Progenitor cell of endocrine pancreas (in vitro differentiated cells): ENCODE data around the gene METTL13. TPM values are rescaled to one million over a fixed set of nuclear protein-coding genes. Genes with fewer than 3 reads are reported as not detected.
A peak's percentile ranks its signal among the peaks of the same experiment; 100 is the strongest.

Experiments
- DNase-seq: peaks from one replicate; pipeline ENCODE4 v3.0.0; 2021; ENCODE audit warnings: low spot score; ENCODE audit not compliant: unreplicated experiment
- H3K27ac Mint-ChIP-seq: 2 replicates; pipeline ENCODE4 v1.8.0; 2021; ENCODE audit warnings: mild to moderate bottlenecking, moderate library complexity, mixed read lengths
- H3K27me3 Mint-ChIP-seq: 2 replicates; pipeline ENCODE4 v1.8.0; 2021; ENCODE audit warnings: mixed read lengths
- H3K36me3 Mint-ChIP-seq: 2 replicates; pipeline ENCODE4 v1.8.0; 2022; ENCODE audit warnings: mixed read lengths; ENCODE audit not compliant: insufficient read depth
- H3K4me1 Mint-ChIP-seq: 2 replicates; pipeline ENCODE4 v1.8.0; 2021; ENCODE audit warnings: low read depth, mixed read lengths
- H3K4me3 Mint-ChIP-seq: 2 replicates; pipeline ENCODE4 v1.8.0; 2021; ENCODE audit warnings: low read depth, mild to moderate bottlenecking, moderate library complexity, mixed read lengths
- H3K9me3 Mint-ChIP-seq: 2 replicates; pipeline ENCODE4 v1.8.0; 2021; ENCODE audit warnings: low read depth, mixed read lengths
- CTCF ChIP-seq: fragments of 200-600 bp; sonication (generic); IDR thresholded peaks from one replicate; pipeline ENCODE4 v1.5.0; 2021; ENCODE audit warnings: antibody characterized with exemption, mild to moderate bottlenecking; ENCODE audit not compliant: unreplicated experiment
- total RNA-seq: library from RNA; stranded (reverse); gene quantifications from 2 replicates; pipeline ENCODE4 v1.2.1, GENCODE V29; 2021

Gene METTL13
- total RNA-seq, 1 donor from 2014 or later, result 30.8 TPM

GRCh38 chr1:171740356-171740863 is 41.0 kb upstream of the METTL13 start:
- peak overlapping the region; percentile 33 for H3K4me3 Mint-ChIP-seq
- no peak for TF ChIP-seq CTCF
- no peaks in the 10 kb centered on the region for H3K9me3 Mint-ChIP-seq
- peaks cover 14% of the 10 kb centered on the region for H3K4me1 Mint-ChIP-seq
- peaks cover 4% of the 10 kb centered on the region for H3K36me3 Mint-ChIP-seq
- DNase-seq, result no peak
- H3K27ac Mint-ChIP-seq, result no peak overlapping the region
- no peaks in the 10 kb centered on the region for H3K27me3 Mint-ChIP-seq

GRCh38 chr1:171740987-171741871 is 40.2 kb upstream of the METTL13 start:
- peak overlapping the region; percentile 99 for H3K4me3 Mint-ChIP-seq
- peaks cover 14% of the 10 kb centered on the region for H3K4me1 Mint-ChIP-seq
- no peaks in the 10 kb centered on the region for H3K27me3 Mint-ChIP-seq
- peak; percentile 12 for TF ChIP-seq CTCF
- H3K36me3 Mint-ChIP-seq, result peaks cover 4% of the 10 kb centered on the region
- DNase-seq, result no peak
- H3K9me3 Mint-ChIP-seq, result no peaks in the 10 kb centered on the region
- peak overlapping the region; percentile 94 for H3K27ac Mint-ChIP-seq

- H3K27me3 Mint-ChIP-seq, result no peaks in the 10 kb centered on the region
- H3K4me1 Mint-ChIP-seq, result peaks cover 14% of the 10 kb centered on the region
- peak within 1 kb of the TSS; percentile 99 for H3K4me3 Mint-ChIP-seq
- peaks cover under 1% of the 10 kb centered on the region for H3K36me3 Mint-ChIP-seq
- DNase-seq, result peak; percentile 74
- peak; percentile 0 for TF ChIP-seq CTCF
- peak within 1 kb of the TSS; percentile 98 for H3K27ac Mint-ChIP-seq
- H3K9me3 Mint-ChIP-seq, result no peaks in the 10 kb centered on the region
Observed at GRCh38 chr1:171741872-171742576, 39.4 kb upstream of the METTL13 start, which contains the start of gene VAMP4. TSS of gene VAMP4 (minus strand) at chr1:171742065. CDS start at chr1:171738414, 3,651 bp downstream.

GRCh38 chr1:171742577-171742922 is 38.9 kb upstream of the METTL13 start:
- Mint-ChIP-seq H3K4me1 (peaks cover 14% of the 10 kb centered on the region), H3K36me3 (no peaks in the 10 kb centered on the region), H3K27me3 (no peaks in the 10 kb centered on the region), H3K4me3 (peak overlapping the region; percentile 99), H3K27ac (peak overlapping the region; percentile 98), H3K9me3 (no peaks in the 10 kb centered on the region)
- no peak for TF ChIP-seq CTCF
- no peak for DNase-seq

- DNase-seq, result no peak
- Mint-ChIP-seq H3K4me1 (peaks cover 14% of the 10 kb centered on the region), H3K36me3 (no peaks in the 10 kb centered on the region), H3K4me3 (peak overlapping the region; percentile 99), H3K9me3 (no peaks in the 10 kb centered on the region), H3K27ac (peak overlapping the region; percentile 98), H3K27me3 (no peaks in the 10 kb centered on the region)
- no peak for TF ChIP-seq CTCF
Observed at GRCh38 chr1:171743081-171743870, 38.2 kb upstream of the METTL13 start.
